CD4-positive, alpha-beta T cell (primary cell): Measurements from ENCODE around the gene PPIE. TPM values are rescaled to one million over a fixed set of nuclear protein-coding genes. Genes with fewer than 3 reads are reported as not detected.

Experiments used
- ATAC-seq: fragments of 200-7000 bp; cut with Tn5 transposase; one replicate; pipeline ENCODE4 v1.10.0; 2022; ENCODE audit warnings: mild to moderate bottlenecking; ENCODE audit not compliant: poor library complexity
- CTCF ChIA-PET: fragments of 350-600 bp; sonication (Branson Sonifier 250); formaldehyde crosslinking; loops from one replicate; lab custom pipeline; 2021; ENCODE audit warnings: antibody characterized with exemption, inconsistent platforms; lab: Charles Lee
- POLR2A ChIA-PET: fragments of 350-600 bp; sonication (Branson Sonifier 250); formaldehyde crosslinking; loops from one replicate; lab custom pipeline; 2021; ENCODE audit warnings: antibody characterized with exemption, inconsistent platforms; lab: Charles Lee
- DNase-seq, 14 experiments: peaks; one replicate each; pipeline ENCODE4 v3.0.0-alpha.2; 2013 to 2020; ENCODE audit warnings: mixed read lengths in 2 of 14
- H3K27ac ChIP-seq, 2 donors: one replicate each; pipeline versions ENCODE4 v1.5.1 to v1.7.0; 2013; ENCODE audit warnings: low read length in 2 of 2, low read depth in 1 of 2, mild to moderate bottlenecking in 1 of 2
- H3K27me3 ChIP-seq, 2 experiments: 1 replicate in 1 of 2; 2 replicates in 1 of 2; pipeline versions ENCODE4 v1.6.1 to v1.7.0; 2013; ENCODE audit warnings: low read length in 2 of 2, control low read depth in 1 of 2, mild to moderate bottlenecking in 1 of 2, moderate library complexity in 1 of 2; ENCODE audit not compliant: insufficient read depth in 2 of 2, control insufficient read depth in 1 of 2
- H3K36me3 ChIP-seq: one replicate; pipeline ENCODE4 v1.6.1; 2013; ENCODE audit warnings: low read length, control low read depth; ENCODE audit not compliant: insufficient read depth
- H3K4me1 ChIP-seq: one replicate; pipeline ENCODE4 v1.6.1; 2013; ENCODE audit warnings: low read length, control low read depth; ENCODE audit not compliant: insufficient read depth
- H3K4me3 ChIP-seq: one replicate; pipeline ENCODE4 v1.5.1; 2013; ENCODE audit warnings: mild to moderate bottlenecking, low read length, moderate library complexity
- H3K9me3 ChIP-seq, 2 experiments: 1 replicate in 1 of 2; 2 replicates in 1 of 2; pipeline versions ENCODE4 v1.6.1 to v1.7.0; 2013; ENCODE audit warnings: low read length in 2 of 2, mild to moderate bottlenecking in 2 of 2, control low read depth in 1 of 2, moderate library complexity in 1 of 2; ENCODE audit not compliant: control insufficient read depth in 1 of 2, insufficient read depth in 1 of 2
- H3K27ac Mint-ChIP-seq: one replicate; pipeline ENCODE4 v1.8.0; 2020; ENCODE audit warnings: mixed read lengths
- H3K27me3 Mint-ChIP-seq: one replicate; pipeline ENCODE4 v1.8.0; 2021; ENCODE audit warnings: mixed read lengths
- H3K36me3 Mint-ChIP-seq: one replicate; pipeline ENCODE4 v1.8.0; 2021; ENCODE audit warnings: low read depth, mixed read lengths
- H3K4me1 Mint-ChIP-seq: one replicate; pipeline ENCODE4 v1.8.0; 2021; ENCODE audit warnings: low read depth, mixed read lengths
- H3K4me3 Mint-ChIP-seq: one replicate; pipeline ENCODE4 v1.8.0; 2020; ENCODE audit warnings: mild to moderate bottlenecking, mixed read lengths
- H3K9me3 Mint-ChIP-seq: one replicate; pipeline ENCODE4 v1.8.0; 2020; ENCODE audit warnings: mixed read lengths
- CTCF ChIP-seq: fragments of 200-600 bp; IDR thresholded peaks from one replicate; pipeline ENCODE4 v1.8.0; 2022; ENCODE audit warnings: antibody characterized with exemption, mild to moderate bottlenecking
- intact Hi-C, 2 experiments: fragments of 100-400 bp; cut with DNase I in 1 of 2; cut with micrococcal nuclease in 1 of 2; formaldehyde crosslinking; loops; one replicate each; pipeline versions ENCODE4 v1.15.1 to v1.9.0; 2023 to 2025; cut with DNase I, micrococcal nuclease
- total RNA-seq, 174 experiments: library from RNA in 2 of 174; stranded (reverse) in 2 of 174; gene quantifications; one replicate each; pipeline ENCODE4 v1.2.3 and lab custom pipeline; 2021 to 2026

The PPIE gene
- total RNA-seq, 2 experiments from 2014 or later = 45.0 to 46.7 TPM

- no peak for DNase-seq
- H3K27ac Mint-ChIP-seq = no peak overlapping the region
- CTCF ChIA-PET = no interaction called here
- intact Hi-C loops = no loop called here
- Histone ChIP-seq H3K9me3 (no peaks in the 10 kb centered on the region), H3K36me3 (peaks cover 65% of the 10 kb centered on the region), H3K27ac (no peak overlapping the region), H3K4me1 (no peaks in the 10 kb centered on the region), H3K4me3 (no peak overlapping the region), H3K27me3 (no peaks in the 10 kb centered on the region)
- no peak for TF ChIP-seq CTCF
- H3K4me3 Mint-ChIP-seq = no peak overlapping the region
- no peaks in the 10 kb centered on the region for H3K4me1 Mint-ChIP-seq
- peaks cover 82% of the 10 kb centered on the region for H3K36me3 Mint-ChIP-seq
- no peaks in the 10 kb centered on the region for H3K9me3 Mint-ChIP-seq
- POLR2A ChIA-PET = interaction anchor here (0.5 kb wide), 1 partner anchor 171 kb away, joined by 3 read pairs; no protein-coding TSS in a partner anchor
- no peak for ATAC-seq
- H3K27me3 Mint-ChIP-seq = no peaks in the 10 kb centered on the region
Measured at GRCh38 chr1:39757501-39757900, 18.8 kb downstream of the PPIE start.

- H3K36me3 Mint-ChIP-seq = peaks cover 69% of the 10 kb centered on the region
- ChIA-PET POLR2A (no interaction called here), CTCF (no interaction called here)
- Histone ChIP-seq H3K36me3 (peaks cover 54% of the 10 kb centered on the region), H3K4me3 (no peak overlapping the region), H3K27me3 (no peaks in the 10 kb centered on the region), H3K27ac (no peak overlapping the region), H3K4me1 (no peaks in the 10 kb centered on the region), H3K9me3 (no peaks in the 10 kb centered on the region)
- H3K9me3 Mint-ChIP-seq = no peaks in the 10 kb centered on the region
- H3K27me3 Mint-ChIP-seq = no peaks in the 10 kb centered on the region
- H3K4me1 Mint-ChIP-seq = no peaks in the 10 kb centered on the region
- no peak overlapping the region for H3K4me3 Mint-ChIP-seq
- DNase-seq (no peak), ATAC-seq (no peak)
- no peak for TF ChIP-seq CTCF
- intact Hi-C loops = no loop called here
- H3K27ac Mint-ChIP-seq = no peak overlapping the region
Measured at GRCh38 chr1:39758556-39759435, 20.1 kb downstream of the PPIE start.

GRCh38 chr1:39759436-39759726 lies 20.7 kb downstream of the PPIE start:
- peaks cover 48% of the 10 kb centered on the region for H3K36me3 ChIP-seq
- CTCF ChIA-PET = no interaction called here
- no peaks in the 10 kb centered on the region for H3K4me1 Mint-ChIP-seq

More at GRCh38 chr1:39759436-39759726, 20.7 kb downstream of the PPIE start:
- H3K27ac ChIP-seq = no peak overlapping the region
- no peaks in the 10 kb centered on the region for H3K4me1 ChIP-seq
- H3K4me3 ChIP-seq = no peak overlapping the region
- no peak overlapping the region for H3K27ac Mint-ChIP-seq
- DNase-seq = no peak
- no peak for TF ChIP-seq CTCF
- H3K27me3 Mint-ChIP-seq = no peaks in the 10 kb centered on the region
- intact Hi-C loops = no loop called here
- no peaks in the 10 kb centered on the region for H3K9me3 ChIP-seq
- POLR2A ChIA-PET = no interaction called here
- H3K9me3 Mint-ChIP-seq = no peaks in the 10 kb centered on the region
- peaks cover 64% of the 10 kb centered on the region for H3K36me3 Mint-ChIP-seq
- ATAC-seq = no peak
- no peak overlapping the region for H3K4me3 Mint-ChIP-seq
- H3K27me3 ChIP-seq = no peaks in the 10 kb centered on the region
